HUES48 (cell line): ENCODE results near the gene RNU11.
A peak's percentile ranks its signal among the peaks of the same experiment; 100 is the strongest.

Experiments used
- H3K27ac ChIP-seq: one replicate; pipeline ENCODE4 v1.7.0; 2013; ENCODE audit warnings: low read depth, low read length, inconsistent platforms
- H3K27me3 ChIP-seq: 2 replicates; pipeline ENCODE4 v1.6.1; 2013; ENCODE audit warnings: mild to moderate bottlenecking, low read length; ENCODE audit not compliant: control insufficient read depth, insufficient read depth
- H3K36me3 ChIP-seq: 2 replicates; pipeline ENCODE4 v1.6.1; 2013; ENCODE audit warnings: low read length; ENCODE audit not compliant: control insufficient read depth, insufficient read depth
- H3K4me1 ChIP-seq: 2 replicates; pipeline ENCODE4 v1.6.1; 2013; ENCODE audit warnings: mild to moderate bottlenecking, low read length; ENCODE audit not compliant: control insufficient read depth, insufficient read depth
- H3K4me3 ChIP-seq: 2 replicates; pipeline ENCODE4 v1.5.1; 2013; ENCODE audit warnings: mild to moderate bottlenecking, low read depth, low read length
- H3K9ac ChIP-seq: 2 replicates; pipeline ENCODE4 v1.6.1; 2013; ENCODE audit warnings: mild to moderate bottlenecking, low read depth, low read length, moderate library complexity
- H3K9me3 ChIP-seq: 2 replicates; pipeline ENCODE4 v1.6.1; 2013; ENCODE audit warnings: low read length; ENCODE audit not compliant: control insufficient read depth, insufficient read depth

RNU11 gene

DNA sequence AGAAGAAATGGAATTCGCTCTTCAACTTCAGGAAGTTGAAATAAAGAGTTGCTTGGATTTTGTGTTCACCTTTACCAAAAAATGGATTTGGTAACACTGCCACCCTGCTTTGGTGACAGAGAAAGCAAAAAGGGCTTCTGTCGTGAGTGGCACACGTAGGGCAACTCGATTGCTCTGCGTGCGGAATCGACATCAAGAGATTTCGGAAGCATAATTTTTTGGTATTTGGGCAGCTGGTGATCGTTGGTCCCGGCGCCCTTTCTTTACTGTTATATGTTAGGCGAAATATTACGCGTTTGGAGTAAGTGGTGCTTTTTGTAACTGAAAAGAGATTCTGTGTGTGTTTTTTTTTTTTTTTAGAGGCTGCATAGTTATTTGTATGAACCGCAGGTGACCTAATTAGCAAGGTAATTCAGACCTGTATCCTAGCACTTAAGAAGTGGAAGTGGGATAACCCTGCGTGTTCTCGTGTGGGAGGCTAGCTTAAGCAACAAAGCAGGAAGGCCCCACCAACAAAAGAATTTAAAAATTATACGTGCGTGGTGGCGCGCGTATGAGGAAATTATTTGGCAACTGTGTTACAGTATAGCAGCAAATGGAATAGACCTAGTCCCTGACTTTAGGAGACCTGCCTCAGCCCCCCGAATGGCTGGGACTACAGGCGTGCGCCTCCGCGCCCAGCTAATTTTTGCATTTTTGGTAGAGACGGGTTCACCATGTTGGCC, at the start of gene RNU11:
RNU11 (plus strand) TSS at position 127 of the 725 bp plus-strand sequence.
- peak within 1 kb of the TSS; percentile 46 for H3K4me3 ChIP-seq
- H3K4me1 ChIP-seq: 0 out of 2 replicates have a peak, but pooled peaks cover 4% of the 10 kb centered on the region
- no peaks in the 10 kb centered on the region for H3K27me3 ChIP-seq
- no peaks in the 10 kb centered on the region for H3K9me3 ChIP-seq
- peak within 1 kb of the TSS; percentile 99 for H3K27ac ChIP-seq
- no peaks in the 10 kb centered on the region for H3K36me3 ChIP-seq
- H3K9ac ChIP-seq: peak within 1 kb of the TSS; percentile 98

DNA sequence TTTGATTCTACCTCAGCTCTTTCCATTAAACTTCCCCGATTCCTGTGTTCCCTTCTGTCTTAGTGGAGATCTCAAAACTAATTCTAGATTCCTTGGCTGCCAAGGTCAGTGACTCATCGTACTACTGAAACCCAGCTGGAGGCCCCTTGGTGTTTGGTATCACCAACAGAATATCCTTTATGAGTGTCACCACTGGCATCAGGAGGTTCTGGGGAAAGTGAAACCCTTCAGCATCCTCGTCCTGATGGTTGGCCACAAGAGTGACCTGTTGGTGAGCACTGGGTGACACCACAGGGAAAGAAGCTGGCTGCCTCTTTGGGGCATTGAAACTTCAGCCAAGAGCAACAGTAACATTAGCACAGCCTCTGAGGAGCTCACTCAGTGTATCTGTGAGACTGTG, 46.7 kb upstream of the RNU11 start:
- peaks cover 42% of the 10 kb centered on the region for H3K36me3 ChIP-seq
- no peak overlapping the region for H3K4me3 ChIP-seq
- no peak overlapping the region for H3K9ac ChIP-seq

DNA sequence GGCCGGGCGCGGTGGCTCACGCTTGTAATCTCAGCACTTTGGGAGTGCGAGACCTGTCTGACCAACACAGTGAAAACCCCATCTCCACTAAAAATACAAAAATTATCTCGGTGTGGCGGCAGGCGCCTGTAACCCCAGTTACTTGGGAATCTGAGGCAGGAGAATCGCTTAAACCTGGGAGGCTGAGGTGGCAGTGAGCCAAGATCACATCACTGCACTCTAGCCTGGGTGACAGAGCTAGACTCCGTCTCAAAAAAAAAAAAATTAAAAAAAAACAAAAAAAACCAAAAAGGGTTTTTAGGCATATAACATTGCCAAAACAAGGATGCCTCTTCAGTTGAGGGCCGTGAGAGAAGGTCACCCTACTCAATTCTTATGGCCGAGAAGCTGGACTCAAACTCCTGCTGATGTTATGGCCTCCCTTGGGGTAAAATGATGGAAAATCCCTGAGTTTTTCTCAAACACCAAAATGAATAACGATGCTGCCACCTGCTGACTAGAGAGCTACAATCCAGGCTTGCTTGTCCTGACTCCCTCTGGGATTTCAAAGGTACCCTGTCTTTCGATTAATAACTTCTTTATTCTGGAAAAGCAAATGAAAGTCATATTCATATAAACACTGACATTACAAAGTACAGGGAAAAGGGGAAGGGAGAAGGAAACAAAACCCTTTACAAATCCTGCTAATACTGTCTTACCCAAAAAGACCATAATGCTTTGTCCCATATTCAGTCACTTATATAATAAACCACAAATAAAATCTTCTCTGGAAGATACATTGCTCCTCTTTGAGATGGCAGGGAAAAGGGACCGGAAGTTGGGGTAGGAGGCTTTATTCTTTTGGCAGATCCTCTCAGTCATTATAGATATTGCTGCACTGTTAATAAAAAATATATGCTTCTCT, 45.6 kb upstream of the RNU11 start:
- H3K27me3 ChIP-seq: no peaks in the 10 kb centered on the region
- H3K27ac ChIP-seq: no peak overlapping the region
- H3K36me3 ChIP-seq: peaks cover 51% of the 10 kb centered on the region
- H3K4me3 ChIP-seq: no peak overlapping the region
- peaks cover 12% of the 10 kb centered on the region; the same call in 1 of the 2 replicates for H3K4me1 ChIP-seq
- no peak overlapping the region for H3K9ac ChIP-seq
- no peaks in the 10 kb centered on the region for H3K9me3 ChIP-seq

More for the DNA sequence above, 46.7 kb upstream of the RNU11 start:
- H3K4me1 ChIP-seq: peaks cover 12% of the 10 kb centered on the region; the same call in 1 of the 2 replicates
- no peaks in the 10 kb centered on the region for H3K9me3 ChIP-seq
- no peaks in the 10 kb centered on the region for H3K27me3 ChIP-seq
- H3K27ac ChIP-seq: no peak overlapping the region

DNA sequence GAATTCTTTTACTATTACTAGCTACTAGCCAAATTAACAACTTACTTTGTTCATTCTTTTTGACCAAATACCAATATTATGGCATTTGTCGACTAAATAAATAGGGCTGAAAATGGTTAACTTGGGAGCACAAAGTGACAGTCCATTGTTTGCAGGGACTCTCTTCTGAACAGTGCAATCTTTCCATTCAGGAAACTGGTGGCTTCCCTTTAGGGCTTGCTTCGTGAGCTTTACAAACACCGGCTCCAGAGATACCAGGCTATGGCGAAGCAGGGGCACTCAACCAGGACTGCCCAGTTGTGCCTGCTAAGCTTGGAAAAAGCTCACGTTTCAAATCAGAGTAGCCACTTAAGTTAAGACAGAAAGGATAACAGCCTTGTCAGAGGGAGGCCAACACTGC, 44.0 kb upstream of the RNU11 start:
- H3K27ac ChIP-seq: no peak overlapping the region
- no peaks in the 10 kb centered on the region for H3K9me3 ChIP-seq
- peaks cover 52% of the 10 kb centered on the region for H3K36me3 ChIP-seq
- H3K4me3 ChIP-seq: no peak overlapping the region
- H3K27me3 ChIP-seq: no peaks in the 10 kb centered on the region
- H3K4me1 ChIP-seq: 0 out of 2 replicates have a peak, but pooled peaks cover 7% of the 10 kb centered on the region
- H3K9ac ChIP-seq: no peak overlapping the region

DNA sequence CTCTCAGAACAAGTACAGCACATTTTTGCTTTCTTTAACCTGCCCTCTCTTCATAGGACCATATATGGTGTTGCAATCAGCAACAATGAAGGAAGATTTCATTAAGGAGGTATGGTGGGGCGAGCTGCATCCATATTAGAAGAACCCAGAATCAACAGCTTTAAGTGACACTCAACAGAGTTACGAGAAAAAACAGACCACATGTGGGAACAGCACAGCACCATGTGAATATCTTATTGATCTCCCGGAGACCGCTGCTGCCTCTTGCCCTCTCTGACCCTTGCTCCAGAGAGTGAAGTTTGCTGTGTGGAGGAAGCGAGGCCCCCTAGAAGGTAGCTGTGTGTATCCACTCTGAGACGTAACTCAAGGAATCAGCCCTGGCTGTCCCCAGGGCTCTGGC, 43.4 kb upstream of the RNU11 start:
- no peak overlapping the region for H3K4me3 ChIP-seq
- no peaks in the 10 kb centered on the region for H3K27me3 ChIP-seq
- H3K27ac ChIP-seq: no peak overlapping the region
- 0 out of 2 replicates have a peak, but pooled peaks cover 7% of the 10 kb centered on the region for H3K4me1 ChIP-seq
- no peak overlapping the region for H3K9ac ChIP-seq
- H3K36me3 ChIP-seq: peaks cover 57% of the 10 kb centered on the region
- no peaks in the 10 kb centered on the region for H3K9me3 ChIP-seq

DNA sequence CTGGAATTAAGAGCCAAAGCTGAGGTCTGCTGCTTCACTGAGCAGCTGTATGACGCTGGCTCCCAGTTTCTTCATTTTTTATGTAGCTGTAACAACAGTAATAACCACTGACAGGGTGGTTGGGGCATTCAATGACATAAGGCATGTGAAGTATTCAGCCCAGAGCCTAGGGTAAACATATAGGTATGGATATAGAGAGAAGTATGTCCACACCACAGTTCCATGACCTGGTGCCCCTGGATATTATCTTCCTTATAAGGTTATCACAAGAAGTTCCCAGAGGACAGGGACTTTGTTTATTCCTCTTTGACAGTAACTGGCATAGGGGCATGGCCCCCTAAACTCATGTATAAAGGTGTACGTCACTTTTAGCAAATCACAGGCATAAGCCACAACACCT, 41.6 kb upstream of the RNU11 start:
- H3K36me3 ChIP-seq: peaks cover 65% of the 10 kb centered on the region
- no peaks in the 10 kb centered on the region for H3K27me3 ChIP-seq

DNA sequence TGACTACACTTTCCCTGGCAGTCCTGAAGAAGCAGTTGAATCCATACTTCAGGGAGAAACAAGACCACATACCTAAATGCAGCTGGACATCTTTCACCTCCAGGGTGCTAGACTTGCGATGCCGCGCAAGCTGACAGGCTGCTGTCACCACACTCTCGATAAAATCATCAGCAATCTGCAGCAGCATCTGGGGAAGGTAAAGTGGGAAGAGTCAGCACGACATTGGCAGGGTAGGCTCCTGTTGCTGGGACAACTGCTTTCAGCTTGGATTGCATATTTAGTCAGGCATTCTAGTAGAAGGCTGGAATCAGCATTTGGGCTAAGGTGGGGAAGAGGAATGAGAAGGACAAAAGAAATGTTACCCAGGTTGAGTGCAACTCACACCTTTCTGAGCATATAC, 35.2 kb upstream of the RNU11 start:
- H3K27me3 ChIP-seq: no peaks in the 10 kb centered on the region
- H3K4me1 ChIP-seq: no peaks in the 10 kb centered on the region
- H3K9me3 ChIP-seq: no peaks in the 10 kb centered on the region
- H3K27ac ChIP-seq: no peak overlapping the region
- no peak overlapping the region for H3K4me3 ChIP-seq
- H3K9ac ChIP-seq: no peak overlapping the region
- H3K36me3 ChIP-seq: peaks cover 57% of the 10 kb centered on the region

More for the DNA sequence above, 41.6 kb upstream of the RNU11 start:
- no peak overlapping the region for H3K27ac ChIP-seq
- H3K9ac ChIP-seq: no peak overlapping the region
- H3K4me3 ChIP-seq: no peak overlapping the region
- 0 out of 2 replicates have a peak, but pooled peaks cover 3% of the 10 kb centered on the region for H3K4me1 ChIP-seq
- H3K9me3 ChIP-seq: no peaks in the 10 kb centered on the region

DNA sequence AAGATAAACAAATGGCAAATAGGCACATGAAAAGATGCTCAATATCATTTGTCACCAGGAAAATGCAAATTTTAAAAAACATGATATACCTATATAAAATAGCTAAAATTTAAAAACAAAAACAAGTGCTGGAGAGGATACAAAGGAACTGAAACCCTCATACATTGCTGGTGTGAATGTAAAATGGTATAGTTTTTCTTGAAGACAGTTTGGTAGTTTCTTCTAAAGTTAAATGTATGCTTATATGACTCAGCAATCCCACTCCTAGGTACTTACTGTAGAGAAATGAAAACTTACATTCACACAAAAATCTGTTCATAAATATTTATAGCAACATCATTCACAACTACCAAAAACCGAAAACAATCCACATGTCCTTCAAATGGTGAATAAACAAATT, 16.7 kb upstream of the RNU11 start:
- no peaks in the 10 kb centered on the region; the same call in 1 of the 2 replicates for H3K36me3 ChIP-seq
- no peaks in the 10 kb centered on the region for H3K27me3 ChIP-seq
- no peak overlapping the region for H3K4me3 ChIP-seq
- no peaks in the 10 kb centered on the region for H3K9me3 ChIP-seq
- no peak overlapping the region for H3K27ac ChIP-seq
- no peaks in the 10 kb centered on the region for H3K4me1 ChIP-seq
- H3K9ac ChIP-seq: no peak overlapping the region

DNA sequence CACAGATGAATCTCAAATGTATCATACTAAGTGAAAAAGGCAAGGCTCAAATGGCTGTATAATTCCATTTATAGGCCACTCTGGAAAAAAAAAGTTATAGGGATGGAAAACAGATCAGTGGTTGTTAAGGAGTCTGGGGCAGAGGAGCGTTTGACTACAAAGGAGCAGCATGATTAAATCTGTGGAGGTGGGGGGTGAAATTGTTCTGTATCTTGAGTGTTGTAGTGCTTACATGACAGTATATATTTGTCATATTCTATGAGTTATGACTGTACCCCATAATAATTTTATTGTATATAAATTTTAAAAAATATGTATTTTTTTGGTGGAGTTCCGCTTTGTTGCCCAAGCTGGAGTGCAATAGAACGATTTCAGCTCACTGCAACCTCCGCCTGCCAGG, 15.8 kb upstream of the RNU11 start:
- H3K36me3 ChIP-seq: no peaks in the 10 kb centered on the region; the same call in 1 of the 2 replicates
- H3K4me3 ChIP-seq: no peak overlapping the region
- H3K4me1 ChIP-seq: no peaks in the 10 kb centered on the region
- H3K9me3 ChIP-seq: no peaks in the 10 kb centered on the region
- no peak overlapping the region for H3K9ac ChIP-seq
- H3K27ac ChIP-seq: no peak overlapping the region
- H3K27me3 ChIP-seq: no peaks in the 10 kb centered on the region

DNA sequence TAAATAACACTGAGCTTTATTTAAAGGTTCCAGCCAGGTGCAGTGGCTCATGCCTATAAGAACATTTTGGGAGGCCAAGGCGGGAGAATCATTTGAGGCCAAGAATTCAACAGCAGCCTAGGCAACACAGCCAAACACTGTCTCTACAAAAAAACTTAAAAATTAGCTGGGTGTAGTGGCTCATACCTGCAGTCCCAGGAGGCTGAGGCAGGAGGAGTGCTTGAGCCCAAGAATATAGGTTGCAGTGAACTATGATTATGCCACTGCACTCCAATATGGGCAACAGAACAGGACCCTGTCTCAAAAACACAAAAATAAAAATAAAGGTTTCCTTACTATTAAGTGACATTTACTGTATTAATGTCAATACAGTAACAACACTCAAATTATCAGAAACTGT, 7.6 kb upstream of the RNU11 start:
- Histone ChIP-seq H3K4me3 (no peak overlapping the region), H3K4me1 (0 out of 2 replicates have a peak, but pooled peaks cover 4% of the 10 kb centered on the region), H3K9ac (no peak overlapping the region), H3K27ac (no peak overlapping the region), H3K36me3 (0 out of 2 replicates have a peak, but pooled peaks cover 4% of the 10 kb centered on the region), H3K9me3 (no peaks in the 10 kb centered on the region), H3K27me3 (no peaks in the 10 kb centered on the region)
